Activated T-helper 1 cell treated with Interleukin-2 at 50 U/mL for 16 hours (primary cell): Measurements from ENCODE around the gene TRIM31.

ENCODE experiments used
- DNase-seq: peaks from one replicate; pipeline ENCODE4 v3.0.0-alpha.2; 2020; ENCODE audit warnings: low read depth

The TRIM31 gene

DNA sequence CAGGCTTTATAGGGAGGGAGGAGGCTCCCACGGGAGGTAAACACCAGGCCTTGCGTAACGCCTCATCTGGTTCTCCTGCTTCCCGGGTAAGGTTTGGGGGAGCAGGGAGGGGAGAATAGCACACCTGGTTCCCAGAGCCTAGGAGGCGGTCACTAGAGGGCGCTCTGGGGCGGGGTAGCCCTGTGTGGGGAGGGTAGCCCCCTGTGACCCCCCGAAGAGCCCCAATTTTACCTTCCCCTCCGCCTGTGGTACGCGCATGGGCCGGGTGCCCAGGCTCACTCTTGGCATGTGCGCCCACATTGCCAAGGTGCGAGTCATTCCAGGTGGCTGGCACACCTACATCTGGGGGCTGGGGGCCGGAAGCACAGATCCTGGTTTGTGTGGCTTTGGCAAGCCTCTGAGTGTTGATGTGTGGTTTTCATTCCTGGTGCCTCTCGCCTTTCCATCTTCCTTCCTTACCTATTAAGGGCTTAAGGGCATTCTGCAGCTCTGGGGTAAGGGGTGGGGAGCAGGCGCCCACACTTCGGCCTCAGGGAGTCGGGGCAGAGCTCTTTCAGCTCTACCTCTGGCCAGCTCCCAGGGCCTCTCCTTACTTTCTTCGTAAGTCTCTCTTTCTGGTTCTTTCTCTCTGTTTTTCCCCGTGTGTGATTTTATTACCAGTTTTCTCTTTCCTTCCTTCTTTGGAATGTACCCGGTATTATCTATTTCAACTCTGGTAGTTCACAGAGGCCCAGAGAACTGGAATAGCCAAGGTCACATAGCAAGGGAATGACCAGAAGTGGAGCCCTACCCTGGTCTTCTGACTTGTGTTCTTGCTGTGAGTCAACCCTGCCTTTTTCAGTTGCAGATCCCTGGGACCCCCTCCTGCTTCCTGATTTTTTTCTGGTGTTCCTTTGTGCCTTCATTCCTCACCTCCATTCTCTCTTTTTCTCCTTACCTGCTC lies 36.8 kb downstream of the TRIM31 start:
- DNase-seq, result no peak

DNA sequence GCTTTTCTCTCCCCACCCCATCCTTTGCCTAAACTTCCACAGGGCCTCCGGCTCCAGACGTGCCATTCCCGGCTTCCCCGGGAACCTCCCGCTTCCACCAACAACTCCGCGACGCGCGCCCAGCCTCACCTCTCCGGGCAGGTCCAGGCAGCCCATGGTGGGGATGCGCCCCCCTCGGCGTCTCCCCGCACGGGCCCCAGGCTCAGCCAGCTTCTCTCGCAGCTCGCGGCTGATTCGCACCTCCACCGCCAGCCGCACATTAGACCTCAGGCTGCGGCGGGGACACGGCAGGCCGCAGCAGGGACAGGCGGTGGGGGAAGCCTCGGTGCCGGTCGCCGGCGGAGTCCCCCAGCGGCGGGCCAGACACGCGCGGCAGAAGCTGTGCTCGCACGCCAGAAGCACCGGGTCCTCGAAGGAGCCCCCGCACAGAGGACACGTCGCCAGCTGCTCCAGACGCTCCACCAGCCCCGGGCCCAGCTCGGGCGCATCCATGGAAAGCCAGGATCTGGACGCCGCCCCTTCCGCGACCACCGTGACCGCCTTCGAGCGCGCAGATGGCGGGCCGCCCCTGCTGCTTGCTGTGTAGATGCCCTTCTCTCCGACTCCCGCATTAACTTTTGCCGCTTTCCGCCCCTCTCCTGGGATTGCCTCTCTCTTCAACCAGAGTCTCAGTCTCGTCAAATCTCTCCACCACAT lies 37.6 kb downstream of the TRIM31 start, which contains the start of gene RNF39:
RNF39 (minus strand) TSS at position 676 of the 696 bp plus-strand sequence; CDS start at position 492, 184 bp downstream.
- no peak for DNase-seq

DNA sequence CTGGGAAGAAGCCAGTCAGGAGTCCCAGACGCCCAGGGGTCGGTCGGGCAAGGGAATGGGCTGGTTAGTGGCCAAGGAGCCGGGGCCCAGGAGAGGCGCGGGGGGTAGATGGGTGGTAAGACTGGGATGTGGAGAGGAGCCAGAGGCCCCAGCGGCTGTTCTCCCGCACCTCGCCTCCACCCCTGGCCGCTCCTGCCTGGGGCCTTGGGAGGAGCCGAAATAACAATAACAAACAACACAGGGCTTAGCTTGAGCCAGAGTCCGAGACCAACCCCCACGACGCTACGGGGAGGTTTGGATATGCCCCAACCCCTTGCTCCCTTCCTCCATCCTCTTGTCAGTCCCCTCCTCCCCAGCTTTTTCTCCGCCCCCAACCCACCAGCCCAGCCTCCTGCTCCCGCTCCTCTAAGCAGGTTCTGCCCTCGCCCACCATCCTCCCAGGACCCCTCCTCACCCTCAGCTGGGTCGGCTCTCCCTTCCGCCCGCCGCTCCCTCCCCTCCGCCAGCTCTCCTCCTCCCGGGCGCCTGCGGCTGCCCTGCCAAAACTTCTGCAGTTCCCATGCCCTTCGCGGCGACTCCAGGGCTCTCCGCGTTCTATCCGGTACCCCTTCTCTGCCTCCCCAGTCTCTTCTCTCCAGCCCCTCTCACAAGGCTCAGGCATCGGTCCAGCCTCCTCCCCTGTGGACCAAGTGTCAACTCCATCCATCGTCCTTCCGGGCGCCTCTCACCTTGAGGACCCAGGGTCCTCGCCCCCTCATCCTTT lies 38.4 kb downstream of the TRIM31 start:
- no peak for DNase-seq

DNA sequence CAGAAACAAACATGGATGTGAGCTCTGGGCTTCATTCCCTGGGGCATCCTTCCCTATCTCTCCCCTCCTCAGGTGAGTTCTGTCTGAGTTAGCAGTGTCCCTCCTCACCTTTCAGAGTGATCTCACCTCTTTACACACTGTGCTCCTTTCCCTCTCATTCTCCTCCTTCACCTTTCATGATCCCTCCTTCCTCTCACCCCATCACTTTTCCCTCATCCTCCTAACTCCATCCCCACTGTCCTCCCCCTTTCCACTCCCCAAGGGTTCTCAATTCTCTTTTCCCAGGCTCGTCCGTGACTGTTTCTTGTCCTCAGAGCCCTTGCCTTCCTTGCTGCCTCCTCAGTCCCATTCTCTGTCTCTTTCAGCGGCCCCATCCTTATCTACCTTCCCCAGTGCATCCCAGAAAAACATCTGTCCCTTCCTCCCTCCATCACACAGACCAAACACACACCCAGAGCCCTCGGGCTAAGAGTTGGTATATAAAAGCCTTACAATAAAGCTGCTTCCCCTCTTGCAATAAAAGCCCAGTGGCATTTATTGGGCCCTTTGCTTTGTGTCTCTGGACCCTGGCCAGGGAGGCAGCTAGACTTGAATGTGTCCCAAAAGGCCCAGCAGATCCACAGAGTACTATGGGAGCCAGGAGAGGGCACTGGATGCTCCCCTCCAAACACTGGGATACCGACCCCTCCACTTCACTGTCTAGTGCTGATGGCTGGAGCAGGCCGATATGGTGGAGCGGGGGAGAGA lies 39.2 kb downstream of the TRIM31 start:
- DNase-seq, result no peak

DNA sequence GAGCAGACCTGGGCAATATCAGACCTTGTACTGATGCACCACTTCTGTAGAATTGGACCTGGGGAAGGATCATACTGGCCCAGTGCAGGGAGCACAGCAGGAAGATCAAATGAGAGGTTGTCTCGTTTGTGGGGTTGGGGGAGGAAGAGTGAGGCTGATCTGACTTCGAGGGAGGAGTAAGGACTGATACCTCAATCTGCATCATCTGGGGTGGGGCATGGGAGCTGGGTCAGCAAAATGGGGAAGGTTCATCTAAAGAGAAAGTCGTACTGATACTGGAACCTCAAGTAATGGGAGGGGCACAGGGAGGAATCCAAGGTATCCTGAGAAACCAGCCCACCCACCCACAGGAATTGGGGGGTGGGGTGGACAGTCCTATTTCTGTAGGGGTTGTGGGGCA lies 41.0 kb downstream of the TRIM31 start:
- DNase-seq, result no peak

DNA sequence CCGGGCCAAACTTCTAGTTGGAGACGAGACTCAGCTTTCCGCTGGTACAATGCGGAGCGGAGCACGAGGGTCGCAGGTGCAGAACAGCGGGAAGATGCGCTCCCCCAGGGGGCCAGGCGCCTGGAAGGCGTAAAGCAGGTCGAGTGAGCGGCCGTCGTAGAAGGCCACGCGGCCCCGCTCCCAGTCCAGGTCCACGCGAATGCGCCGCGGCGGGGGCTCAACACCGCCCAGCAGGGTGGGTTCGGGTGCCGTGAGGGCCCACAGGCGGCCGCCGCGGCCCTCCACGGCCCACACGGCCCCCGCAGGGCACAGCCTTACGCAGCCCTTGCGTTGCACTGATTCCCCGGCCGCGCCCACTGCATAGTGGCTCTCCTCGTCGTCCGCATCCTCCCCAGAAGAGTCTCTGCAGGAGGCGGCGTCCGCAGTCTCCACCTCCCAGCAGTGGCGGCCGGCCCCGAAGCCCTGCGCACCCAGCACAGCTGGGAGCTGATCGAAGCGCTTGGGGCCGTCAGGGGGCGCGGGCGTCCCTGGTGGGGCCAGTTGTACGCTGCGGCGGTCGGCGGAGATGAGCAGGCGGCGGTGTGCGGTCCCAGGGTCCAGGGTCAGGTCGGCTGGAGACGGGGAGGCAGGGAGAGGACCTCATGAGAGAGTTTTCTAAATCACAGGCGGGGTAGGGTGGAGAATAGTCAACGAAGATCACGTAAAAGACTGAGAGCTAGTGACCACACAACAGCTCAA lies 41.6 kb downstream of the TRIM31 start:
- no peak for DNase-seq

DNA sequence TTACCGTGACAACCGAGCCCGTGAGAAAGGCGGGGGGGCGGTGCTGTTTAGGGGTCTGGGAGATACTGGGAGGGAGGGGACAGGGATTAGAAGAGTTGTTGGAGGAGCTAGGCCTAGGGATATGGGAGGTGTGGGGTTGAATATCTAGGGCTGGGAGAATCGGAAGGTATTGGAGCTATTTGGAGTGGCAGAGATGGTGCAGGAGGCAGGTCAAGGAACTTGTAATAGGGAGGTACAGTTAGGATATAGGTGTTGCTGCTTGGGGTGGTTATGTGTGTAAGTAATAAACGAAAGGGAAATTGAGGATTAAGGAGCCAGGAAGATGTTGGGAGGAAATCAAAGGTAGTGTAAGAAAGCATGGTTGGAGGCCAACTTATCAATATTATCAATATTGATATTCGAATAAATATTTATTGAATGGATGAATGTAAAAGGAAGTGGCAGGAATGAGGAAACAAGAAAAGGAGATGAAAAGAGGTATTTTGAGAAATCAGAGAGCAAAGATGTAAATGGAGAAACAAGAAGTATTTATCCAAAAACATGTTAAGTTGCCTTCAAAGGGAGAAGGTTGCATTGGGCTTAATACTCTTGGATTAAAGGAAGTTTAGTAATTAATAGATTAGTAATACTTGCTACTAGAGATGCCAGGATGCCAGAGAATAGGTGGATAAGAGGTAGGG lies 45.3 kb downstream of the TRIM31 start:
- DNase-seq, result no peak

DNA sequence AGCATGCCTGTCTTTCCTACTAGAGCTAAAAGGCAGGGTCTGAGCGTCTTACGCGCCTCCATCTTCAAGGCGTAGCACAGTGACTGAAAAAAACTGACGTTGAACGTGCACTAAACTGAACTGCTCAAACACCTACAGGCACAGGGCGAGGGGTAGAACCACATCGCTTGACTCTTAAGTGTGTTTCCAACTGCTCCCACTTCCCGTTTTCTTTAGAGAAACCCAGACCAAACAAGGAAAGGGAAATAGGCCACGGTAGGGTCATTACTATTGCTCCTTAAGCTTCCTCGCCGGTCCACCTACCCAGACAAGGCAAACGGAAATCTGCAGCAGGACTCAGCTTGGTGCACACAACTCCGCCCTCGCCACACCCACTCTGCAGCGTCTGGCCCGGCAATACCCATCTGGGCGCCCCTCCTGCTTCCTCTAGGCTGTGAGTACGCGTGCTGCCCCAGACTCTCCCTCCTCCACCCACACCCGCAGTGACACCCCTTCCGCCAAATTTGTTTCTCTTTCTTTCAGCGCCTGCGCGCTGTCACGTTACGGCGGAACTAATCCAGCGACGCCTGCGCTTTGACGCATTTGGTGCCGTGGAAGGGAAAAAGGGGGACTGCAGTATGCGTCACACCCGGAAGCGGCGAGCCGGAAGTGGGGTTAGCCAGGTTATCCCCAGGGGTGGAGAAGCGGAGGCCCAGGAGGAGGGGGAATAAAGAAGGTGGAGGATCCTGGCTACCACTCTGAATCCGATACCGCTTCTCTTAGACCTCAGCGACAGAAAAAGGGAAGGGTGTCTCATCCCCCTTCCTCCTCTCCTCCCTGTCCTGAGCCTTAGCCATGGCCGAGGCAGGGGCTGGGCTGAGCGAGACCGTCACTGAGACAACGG lies 46.1 kb downstream of the TRIM31 start, which contains the start of gene PPP1R11:
PPP1R11 (plus strand) TSS at position 622 of the 883 bp plus-strand sequence; CDS start at position 835, 213 bp downstream.
- DNase-seq, result peak; percentile 98

DNA sequence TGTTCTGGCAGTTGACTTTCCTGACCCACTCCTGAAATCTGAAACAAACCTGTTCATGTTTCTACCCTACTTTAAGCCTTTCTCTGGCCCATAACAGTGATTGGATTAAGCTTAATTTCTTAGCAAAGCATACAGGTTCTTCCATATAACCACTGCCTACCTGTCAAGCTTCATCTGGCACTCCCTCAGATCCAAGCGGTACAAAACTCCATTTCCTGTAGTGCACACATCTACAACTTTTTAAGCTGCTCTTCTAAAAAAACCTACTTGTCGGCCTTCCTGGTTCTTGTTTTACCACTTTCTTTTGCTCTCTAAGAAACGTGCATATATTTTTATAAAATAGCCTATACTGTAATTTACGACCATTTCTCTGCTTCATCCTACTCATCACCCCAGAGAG lies 46.8 kb downstream of the TRIM31 start:
- DNase-seq, result no peak

DNA sequence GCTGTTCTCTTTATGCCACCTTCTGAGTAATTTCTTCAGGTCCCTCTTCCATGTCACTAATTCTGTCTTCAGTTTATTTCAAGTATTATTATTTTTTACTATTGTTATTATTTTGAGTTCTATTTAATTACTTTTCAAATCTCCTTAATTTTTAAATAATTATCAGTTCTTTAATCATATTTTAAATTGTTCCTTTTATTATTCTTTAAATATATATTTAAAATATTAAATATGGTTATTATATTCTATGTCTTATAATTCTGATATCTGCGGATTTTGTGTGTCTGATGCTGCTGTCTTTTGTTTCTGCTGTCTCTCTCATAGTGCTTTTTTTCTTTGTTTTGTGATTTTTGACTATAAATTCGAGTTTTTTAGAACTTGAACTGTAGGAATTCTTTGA lies 49.6 kb downstream of the TRIM31 start:
- DNase-seq, result no peak

DNA sequence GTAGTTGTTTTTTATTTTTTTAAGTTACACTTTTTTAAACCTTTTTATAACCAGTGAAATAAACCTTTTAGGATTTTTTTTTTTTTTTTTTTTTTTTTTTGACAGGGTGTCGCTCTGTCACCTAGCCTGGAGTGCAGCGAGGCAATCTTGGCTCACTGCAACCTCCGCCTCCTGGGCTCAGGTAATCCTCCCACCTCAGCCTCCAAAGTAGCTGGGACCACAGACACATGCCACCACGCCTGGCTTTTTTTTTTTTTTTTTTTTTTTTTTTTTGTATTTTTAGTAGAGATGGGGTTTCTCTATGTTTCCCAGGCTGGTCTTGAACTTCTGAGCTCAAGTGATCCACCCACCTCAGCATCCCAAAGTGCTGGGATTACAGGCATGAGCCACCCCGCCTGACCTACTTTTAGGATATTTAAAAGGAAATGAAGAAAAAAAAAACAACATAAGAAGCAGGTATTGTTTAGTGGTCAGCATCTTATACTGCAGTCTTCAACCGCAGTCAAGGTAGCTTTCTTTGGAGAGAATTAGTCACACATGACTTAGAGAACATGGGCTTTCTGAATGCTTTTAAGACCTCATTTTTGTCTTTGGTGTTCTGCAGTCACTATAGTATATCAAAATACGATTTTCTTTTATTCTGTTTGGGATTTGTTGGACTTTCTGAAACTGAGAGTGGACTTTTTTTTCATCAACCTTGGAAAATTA lies 50.3 kb downstream of the TRIM31 start:
- no peak for DNase-seq

DNA sequence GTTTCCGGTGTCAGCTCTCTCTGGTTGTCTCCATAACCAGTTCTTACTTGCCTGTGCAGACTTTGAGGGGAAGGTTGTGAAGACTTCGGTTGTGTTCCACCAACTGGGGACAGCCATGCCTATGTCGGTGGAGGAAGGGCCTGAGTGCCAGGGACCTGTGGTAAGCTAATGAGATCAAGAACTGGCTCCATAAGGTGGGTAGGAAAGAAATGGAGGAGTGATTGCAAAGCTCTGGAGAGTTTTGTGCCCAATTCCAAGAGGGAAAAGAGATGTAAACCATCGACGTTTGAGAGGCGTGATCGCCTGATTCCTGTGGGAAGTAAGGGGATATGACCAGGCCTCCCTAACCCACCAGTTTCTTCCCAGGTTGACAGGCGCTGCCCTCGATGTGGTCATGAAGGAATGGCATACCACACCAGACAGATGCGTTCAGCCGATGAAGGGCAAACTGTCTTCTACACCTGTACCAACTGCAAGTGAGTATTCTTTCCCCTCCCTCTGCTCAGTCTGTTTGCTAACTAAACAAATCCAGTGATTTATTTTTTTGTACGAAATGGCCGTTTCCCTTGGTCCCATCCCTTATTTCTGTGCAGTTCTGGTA lies 50.9 kb downstream of the TRIM31 start:
- peak; percentile 13 for DNase-seq

DNA sequence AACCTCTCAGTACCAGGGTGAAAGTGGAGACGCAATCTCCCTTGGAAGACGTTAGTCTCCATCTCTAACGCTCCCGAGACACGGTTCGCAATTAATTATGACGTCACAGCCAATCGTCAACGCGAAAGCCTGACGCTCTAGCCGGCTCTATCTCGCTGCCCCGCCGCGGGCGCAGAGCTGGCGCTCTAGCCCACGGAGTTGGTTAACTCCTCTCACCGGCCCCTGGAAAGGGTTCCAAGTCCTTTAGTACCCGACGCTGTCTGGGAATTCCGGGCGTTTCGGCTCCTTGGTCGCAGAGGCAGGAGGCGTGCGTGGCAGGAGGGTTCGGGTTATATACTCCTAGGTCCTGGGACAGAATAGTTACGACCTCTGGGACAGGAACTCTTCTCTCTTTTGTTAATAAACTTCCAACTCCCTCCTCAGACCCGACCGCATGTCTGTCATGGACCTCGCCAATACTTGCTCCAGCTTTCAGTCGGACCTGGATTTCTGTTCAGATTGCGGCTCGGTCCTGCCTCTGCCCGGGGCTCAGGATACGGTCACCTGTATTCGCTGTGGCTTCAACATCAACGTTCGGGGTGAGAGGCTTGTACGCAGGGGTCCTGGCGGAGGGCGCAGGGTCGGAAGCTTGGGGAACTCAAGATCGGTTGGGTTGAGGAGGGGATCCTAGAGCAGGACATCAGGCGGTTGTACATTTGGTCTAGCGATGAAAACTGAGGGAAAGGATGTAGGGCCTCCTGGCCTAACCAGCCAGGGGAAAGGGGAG lies 51.6 kb downstream of the TRIM31 start, which contains the start of gene POLR1H:
POLR1H (plus strand) TSS at position 174 of the 766 bp plus-strand sequence; CDS start at position 434, 260 bp downstream.
- DNase-seq, result peak; percentile 75

DNA sequence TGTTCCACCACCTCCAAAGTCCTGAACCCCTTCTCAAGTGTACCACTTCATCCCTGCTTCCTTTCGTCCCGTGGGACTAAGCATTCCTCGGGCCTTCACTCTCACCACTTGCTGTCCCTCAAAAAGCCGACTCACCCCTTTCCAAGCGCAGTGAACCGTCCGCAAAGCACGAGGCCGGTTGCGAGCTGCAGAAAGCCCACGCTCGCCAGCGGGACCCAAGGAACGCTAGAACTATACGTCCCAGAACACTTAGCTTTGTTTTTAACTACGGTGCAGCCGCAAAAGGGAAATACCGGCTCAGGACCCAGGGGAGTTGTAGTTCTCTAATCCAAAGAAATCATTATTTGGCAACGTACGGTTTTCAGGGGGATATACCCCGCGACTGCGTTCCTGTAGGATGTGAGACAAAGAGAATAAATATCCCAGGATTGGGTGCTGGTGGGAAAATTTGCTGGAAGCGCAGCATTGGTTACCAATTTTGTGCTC lies 52.2 kb downstream of the TRIM31 start:
- DNase-seq, result no peak

DNA sequence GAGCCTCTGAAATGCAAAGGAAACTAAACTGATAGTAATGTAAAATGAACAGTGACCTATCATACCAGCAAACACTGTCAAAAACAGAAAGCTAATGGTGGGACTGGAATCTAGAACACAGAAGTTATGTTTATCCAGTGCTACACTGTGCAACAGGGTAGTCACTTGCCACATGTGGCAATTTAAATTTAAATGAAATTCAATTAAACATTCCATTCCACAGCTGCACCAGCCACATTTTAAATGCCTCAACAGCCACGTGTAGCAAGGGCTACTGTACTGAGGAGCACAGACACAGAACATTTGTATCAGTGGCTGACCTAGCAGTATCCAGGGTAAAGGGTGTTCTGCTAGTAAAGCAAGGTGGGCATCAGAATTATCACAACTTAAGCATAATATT lies 57.4 kb downstream of the TRIM31 start:
- no peak for DNase-seq

DNA sequence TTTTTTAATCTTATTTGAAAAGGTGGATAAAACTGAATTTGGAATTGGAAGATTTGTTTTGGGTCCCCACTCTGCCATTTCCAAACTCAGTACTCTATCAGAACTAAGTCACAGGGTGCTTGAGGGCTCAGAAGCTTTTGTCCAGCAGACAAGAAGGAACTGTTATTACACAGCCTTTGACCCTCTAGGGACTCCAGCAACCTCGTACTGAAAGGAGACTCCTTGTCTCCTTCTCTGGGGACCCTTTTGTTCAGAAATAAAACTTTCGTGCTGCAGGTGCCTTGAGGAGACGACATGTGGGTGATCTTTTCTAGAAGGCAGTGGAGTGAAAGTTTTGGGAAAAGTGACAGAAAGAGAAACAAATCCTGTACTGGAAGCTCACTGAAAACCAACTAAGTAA lies 59.2 kb downstream of the TRIM31 start:
- no peak for DNase-seq
